Right renal pelvis (tissue), 4 donors: ENCODE measurements around the gene CROCC. TPM values are rescaled to one million over a fixed set of nuclear protein-coding genes. Genes with fewer than 3 reads are reported as not detected.

Source experiments
- DNase-seq, 4 donors: peaks; one replicate each; pipeline ENCODE4 v3.0.0-alpha.2; 2013; ENCODE audit warnings: low read depth in 4 of 4, low spot score in 3 of 4, missing footprints in 1 of 4
- polyA plus RNA-seq, 4 donors: library from polyadenylated mRNA; unstranded; fragments of 120-200 nt; gene quantifications; one replicate each; pipeline ENCODE4 v1.2.1, GENCODE V29; 2013; ENCODE audit not compliant: insufficient read length in 4 of 4

The CROCC gene
- polyA plus RNA-seq, 4 donors = 24.7 to 39.1 (median 29.7) TPM

- peak in 1 of 4 donors; percentile 60 for DNase-seq
These were observed 58.0 kb downstream of the CROCC start for GRCh38 chr1:16979475-16980327.

- DNase-seq = no peak
These were observed 58.9 kb downstream of the CROCC start, which contains the start of gene MFAP2 for GRCh38 chr1:16980473-16981268. Gene MFAP2, minus strand, starts transcription at chr1:16980620. Its CDS starts 2,347 bp downstream, at chr1:16978273.

GRCh38 chr1:16981269-16981849 lies 59.6 kb downstream of the CROCC start:
- DNase-seq = no peak

DNA sequence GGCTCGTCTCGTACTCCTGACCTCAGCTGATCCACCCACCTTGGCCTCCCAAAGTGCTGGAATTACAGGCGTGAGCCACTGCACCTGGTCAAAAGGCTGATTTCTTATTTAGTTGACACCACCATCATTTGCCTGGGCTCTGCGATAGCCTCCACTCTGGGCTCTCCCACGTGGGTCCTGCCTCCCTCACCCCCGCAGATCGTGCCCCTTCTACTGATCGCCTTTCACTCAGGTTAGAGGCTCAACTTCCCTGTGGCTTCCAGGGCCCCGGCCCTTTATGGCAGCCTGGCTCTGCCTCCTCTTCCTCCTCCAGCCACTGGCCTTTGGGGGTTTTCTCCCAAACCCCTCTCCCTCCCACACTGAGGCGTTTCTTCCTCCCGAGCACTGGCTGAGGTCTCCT lies 61.2 kb downstream of the CROCC start:
- no peak for DNase-seq

GRCh38 chr1:16983649-16984048 lies 61.9 kb downstream of the CROCC start:
- DNase-seq = no peak

GRCh38 chr1:16984717-16985116 lies 63.0 kb downstream of the CROCC start:
- no peak for DNase-seq

- DNase-seq = no peak
These were observed 64.4 kb downstream of the CROCC start for GRCh38 chr1:16986113-16986512.

GRCh38 chr1:16986560-16986959 lies 64.8 kb downstream of the CROCC start:
- DNase-seq = no peak

- no peak for DNase-seq
These were observed 65.2 kb downstream of the CROCC start for GRCh38 chr1:16986962-16987361.

- DNase-seq = no peak
These were observed 66.5 kb downstream of the CROCC start for GRCh38 chr1:16988210-16988609.

DNA sequence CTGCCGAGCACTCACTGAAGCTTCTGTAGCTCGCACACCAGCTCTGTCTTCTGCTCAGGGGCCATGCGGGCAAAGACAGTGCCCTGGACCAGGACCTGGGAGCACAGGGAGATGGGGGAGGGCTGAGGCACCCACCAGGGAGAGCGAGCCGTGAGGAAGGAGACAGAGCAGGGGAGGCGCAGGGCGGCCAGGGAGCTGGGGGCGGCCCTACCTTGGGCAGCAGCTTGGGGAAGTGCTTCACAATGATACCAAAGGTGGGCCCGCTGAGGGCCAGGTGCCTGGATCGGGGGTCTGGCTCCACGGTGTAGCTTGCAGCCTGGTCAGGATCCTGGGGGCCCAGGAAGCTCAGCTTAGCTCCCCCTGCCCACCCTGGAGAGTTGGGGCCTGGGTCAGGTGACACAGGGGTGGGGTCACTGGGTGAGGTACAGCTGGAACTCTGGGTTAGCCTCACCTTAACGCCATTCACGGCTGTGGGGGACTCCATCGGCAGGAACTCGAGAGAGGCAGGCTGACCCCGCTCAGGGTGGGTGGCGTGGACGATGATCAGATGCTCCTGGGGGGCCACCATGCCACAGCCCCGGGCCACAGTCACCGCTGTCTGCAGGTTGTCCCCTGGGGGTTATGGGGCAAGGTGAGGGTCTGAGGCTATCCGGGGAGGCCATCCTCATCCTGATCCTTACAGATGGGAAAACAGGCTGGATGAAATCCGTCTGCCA lies 68.1 kb downstream of the CROCC start:
- no peak for DNase-seq

DNA sequence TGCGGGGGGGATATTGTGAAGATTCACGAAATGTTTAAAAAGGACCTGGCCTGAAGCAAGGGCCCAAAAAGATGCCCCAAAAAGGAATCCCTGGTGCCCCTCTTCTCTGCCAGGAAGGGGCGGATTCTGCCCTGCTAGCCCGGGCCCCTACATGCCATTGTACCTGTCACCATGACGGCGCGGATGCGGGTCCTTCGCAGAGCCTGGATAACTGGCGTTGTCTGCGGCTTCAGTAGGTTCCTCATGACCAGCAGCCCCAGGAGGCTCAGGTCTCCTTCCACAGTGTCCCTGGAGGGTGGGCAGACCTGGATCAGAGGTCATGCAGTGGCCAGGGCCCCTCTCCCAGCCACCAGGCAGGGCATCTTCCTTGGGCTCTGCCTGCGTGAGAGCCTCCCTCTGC lies 69.8 kb downstream of the CROCC start:
- no peak for DNase-seq

DNA sequence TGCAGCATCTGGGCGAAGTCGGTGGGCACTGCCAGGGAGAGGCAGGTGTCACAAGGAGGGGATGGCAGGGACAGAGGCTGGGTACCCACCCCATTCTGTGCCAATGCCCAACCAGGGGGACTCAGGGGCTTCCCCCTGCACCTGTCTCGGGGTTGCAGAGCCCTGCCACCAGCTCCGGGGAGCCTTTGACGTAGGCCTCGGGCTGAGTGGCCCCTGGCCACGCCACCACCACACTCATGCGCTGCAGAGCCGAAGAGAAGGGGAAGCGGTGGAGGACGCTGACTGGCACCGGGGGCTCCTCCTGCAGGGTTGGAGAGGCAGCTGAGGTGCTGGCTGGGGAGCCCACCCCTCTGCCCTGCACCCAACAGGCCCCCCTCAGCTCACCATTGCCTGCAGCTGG lies 70.4 kb downstream of the CROCC start:
- DNase-seq = no peak

DNA sequence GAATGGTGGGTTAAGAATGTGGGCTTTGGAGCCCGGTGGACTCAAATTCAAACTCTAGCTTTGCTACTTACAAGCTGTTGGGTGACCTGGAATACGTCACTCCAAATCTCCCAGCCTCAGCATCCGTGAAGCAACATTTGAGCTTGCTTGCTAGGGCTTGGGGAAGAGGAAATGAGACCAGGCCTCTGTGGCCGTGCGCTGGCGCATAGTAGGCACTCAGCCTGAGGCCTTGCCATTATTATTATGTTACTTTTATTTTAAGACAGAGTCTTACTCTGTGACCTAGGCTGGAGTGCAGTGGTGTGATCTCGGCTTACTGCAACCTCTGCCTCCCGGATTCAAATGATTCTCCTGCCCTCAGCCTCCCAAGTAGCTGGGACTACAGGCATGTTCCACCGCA lies 70.9 kb downstream of the CROCC start:
- no peak for DNase-seq

GRCh38 chr1:16993521-16994038 lies 71.8 kb downstream of the CROCC start:
- DNase-seq = no peak

GRCh38 chr1:16996845-16997244 lies 75.1 kb downstream of the CROCC start:
- DNase-seq = no peak

- DNase-seq = no peak
These were observed 76.9 kb downstream of the CROCC start for GRCh38 chr1:16998589-16998988.

DNA sequence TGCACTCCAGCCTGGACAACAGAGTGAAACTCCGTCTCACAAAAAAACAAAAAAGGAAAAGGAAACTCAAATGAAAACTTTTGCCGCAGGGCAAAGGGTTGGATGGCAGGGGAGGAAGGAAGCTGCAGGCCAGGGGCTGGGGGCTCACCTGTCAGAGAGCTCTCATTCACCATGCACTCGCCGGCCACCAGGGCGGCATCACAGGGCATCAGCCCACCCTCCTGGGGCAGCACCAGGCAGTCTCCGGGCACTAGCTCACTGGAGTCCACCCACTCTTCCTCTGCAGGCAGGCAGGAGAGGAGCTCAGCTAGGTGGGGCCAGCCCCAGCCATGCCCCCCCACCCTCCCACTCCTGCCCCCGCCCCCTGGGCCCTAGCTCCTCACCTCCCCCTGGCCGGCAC lies 78.1 kb downstream of the CROCC start:
- DNase-seq = no peak

- no peak for DNase-seq
These were observed 80.2 kb downstream of the CROCC start for GRCh38 chr1:17001760-17002523.

DNA sequence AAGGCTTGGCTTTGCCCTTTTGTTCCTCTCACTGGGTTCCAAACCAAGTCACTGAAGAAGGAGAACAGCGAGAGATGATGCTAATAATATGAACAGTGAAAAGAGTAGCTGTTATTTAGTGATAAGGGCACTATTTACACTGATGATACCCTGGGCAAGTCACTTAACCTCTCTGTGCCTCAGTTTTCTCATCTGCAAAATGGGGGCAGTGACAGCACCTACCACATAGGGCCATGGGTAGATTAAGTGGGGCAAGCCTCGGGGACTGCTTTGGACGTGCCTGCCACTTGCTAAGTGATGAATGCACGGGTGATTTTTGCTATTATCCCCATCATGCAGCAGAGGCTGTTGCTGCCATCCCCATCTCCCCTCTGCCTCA lies 80.8 kb downstream of the CROCC start:
- no peak for DNase-seq
